AG04450 (cell line): ENCODE data around the gene AP2A2. TPM values are rescaled to one million over a fixed set of nuclear protein-coding genes. Genes with fewer than 3 reads are reported as not detected.
A peak's percentile ranks its signal among the peaks of the same experiment; 100 is the strongest.
"Not testable (repeated sequence)": the region's sequence is repeated elsewhere in the genome, so short reads cannot be mapped to it uniquely, and the experiment has no call there.

ENCODE experiments used
- CTCF ChIA-PET: fragments of 300-600, 350-600 bp; formaldehyde crosslinking; extraction: SDS; loops from one replicate; lab custom pipeline; 2022; ENCODE audit warnings: antibody characterized with exemption, inconsistent platforms; lab: Charles Lee
- POLR2A ChIA-PET: fragments of 350-600 bp; formaldehyde crosslinking; extraction: SDS; loops from one replicate; lab custom pipeline; 2021; ENCODE audit warnings: antibody characterized with exemption, inconsistent platforms; lab: Yijun Ruan, JAX
- DNase-seq: peaks from one replicate; pipeline ENCODE4 v3.0.0-alpha.2; 2011; ENCODE audit warnings: low read depth, low spot score
- H3K27ac ChIP-seq: one replicate; pipeline ENCODE4 v1.5.1; 2012; ENCODE audit warnings: low read depth, low read length, control low read depth
- H3K27me3 ChIP-seq: one replicate; pipeline ENCODE4 v1.6.0; 2012; ENCODE audit warnings: low read length; ENCODE audit not compliant: control insufficient read depth, insufficient read depth
- H3K4me3 ChIP-seq: 2 replicates; pipeline ENCODE4 v1.5.1; 2011; ENCODE audit warnings: mild to moderate bottlenecking, low read depth, low read length, control low read depth
- H3K9me3 ChIP-seq: 2 replicates; pipeline ENCODE4 v1.5.1; 2012; ENCODE audit warnings: low read length; ENCODE audit not compliant: control insufficient read depth, insufficient read depth
- CTCF ChIP-seq: IDR thresholded peaks from 2 replicates; pipeline ENCODE4 v1.5.1; 2011; ENCODE audit warnings: low read depth, low read length, control low read depth, inconsistent platforms
- polyA plus RNA-seq: library from polyadenylated mRNA; depleted of rRNA; stranded (reverse); fragments of >200 nt; gene quantifications from 2 replicates; pipeline ENCODE4 v1.2.3, GENCODE V29; 2011

The AP2A2 gene
- polyA plus RNA-seq, 1 experiment: 54.2 TPM

GRCh38 chr11:972523-973211 is 47.0 kb downstream of the AP2A2 start:
- no peak for TF ChIP-seq CTCF
- H3K9me3 ChIP-seq: no peaks in the 10 kb centered on the region; the same call in 1 of the 2 replicates
- no peak overlapping the region for H3K4me3 ChIP-seq
- DNase-seq: no peak
- ChIA-PET POLR2A (no interaction called here), CTCF (interaction anchor here (0.6 kb wide), 1 partner anchor 413 kb away, joined by 3 read pairs; no protein-coding TSS in a partner anchor)
- H3K27ac ChIP-seq: no peak overlapping the region
- no peaks in the 10 kb centered on the region for H3K27me3 ChIP-seq

GRCh38 chr11:973237-973636 is 47.6 kb downstream of the AP2A2 start:
- ChIA-PET POLR2A (no interaction called here), CTCF (no interaction called here)
- Histone ChIP-seq H3K4me3 (no peak overlapping the region), H3K27ac (no peak overlapping the region), H3K9me3 (no peaks in the 10 kb centered on the region; the same call in 1 of the 2 replicates), H3K27me3 (no peaks in the 10 kb centered on the region)
- DNase-seq: no peak
- no peak for TF ChIP-seq CTCF

- not testable (repeated sequence) for DNase-seq, H3K9me3 ChIP-seq, H3K4me3 ChIP-seq, H3K27ac ChIP-seq, H3K27me3 ChIP-seq
- CTCF ChIA-PET: interaction anchor here (1.2 kb wide), 1 partner anchor 127 kb away, joined by 3 read pairs; no protein-coding TSS in a partner anchor
- POLR2A ChIA-PET: interaction anchor here (1.0 kb wide), 1 partner anchor 132 kb away, joined by 3 read pairs; the partner anchor contains the start of gene TSPAN4
Observed at GRCh38 chr11:975376-975775, 49.7 kb downstream of the AP2A2 start.

- CTCF ChIA-PET: interaction anchor here (1.2 kb wide), 1 partner anchor 127 kb away, joined by 3 read pairs; no protein-coding TSS in a partner anchor
- no peaks in the 10 kb centered on the region; the same call in 1 of the 2 replicates for H3K9me3 ChIP-seq
- no peaks in the 10 kb centered on the region for H3K27me3 ChIP-seq
- peak; percentile 4 for DNase-seq
- POLR2A ChIA-PET: interaction anchor here (1.0 kb wide), 1 partner anchor 133 kb away, joined by 3 read pairs; the partner anchor contains the start of gene TSPAN4
- no peak overlapping the region for H3K27ac ChIP-seq
- TF ChIP-seq CTCF: peak; percentile 46
- no peak overlapping the region for H3K4me3 ChIP-seq
Observed at GRCh38 chr11:975827-976226, 50.2 kb downstream of the AP2A2 start.

GRCh38 chr11:976431-977160 is 50.9 kb downstream of the AP2A2 start:
- H3K27ac ChIP-seq: no peak overlapping the region
- DNase-seq: no peak
- ChIA-PET CTCF (interaction anchor here (1.2 kb wide), 1 partner anchor 128 kb away, joined by 3 read pairs; no protein-coding TSS in a partner anchor), POLR2A (no interaction called here)
- no peak for TF ChIP-seq CTCF
- H3K27me3 ChIP-seq: no peaks in the 10 kb centered on the region
- no peak overlapping the region for H3K4me3 ChIP-seq
- H3K9me3 ChIP-seq: no peaks in the 10 kb centered on the region; the same call in 1 of the 2 replicates
